Brain microvascular endothelial cell (primary cell): ENCODE results near the gene IL1RL1.
A peak's percentile ranks its signal among the peaks of the same experiment; 100 is the strongest.

ENCODE experiments used
- DNase-seq: peaks from one replicate; pipeline ENCODE4 v3.0.0-alpha.2; 2020
- H3K27ac ChIP-seq: fragments of 250-450 bp; sonication (Bioruptor Pico); 2 replicates; pipeline ENCODE4 v1.5.1; 2020; ENCODE audit warnings: mild to moderate bottlenecking, moderate library complexity
- H3K27me3 ChIP-seq: fragments of 250-450 bp; sonication (Bioruptor Pico); replicated peaks from 2 replicates; pipeline ENCODE4 v1.5.1; 2020; ENCODE audit warnings: mild to moderate bottlenecking
- H3K36me3 ChIP-seq: fragments of 250-450 bp; sonication (Bioruptor Pico); replicated peaks from 2 replicates; pipeline ENCODE4 v1.5.1; 2020; ENCODE audit warnings: mild to moderate bottlenecking
- H3K4me3 ChIP-seq: 2 replicates; pipeline ENCODE4 v1.5.1; 2011; ENCODE audit warnings: low read depth, mild to moderate bottlenecking, control low read depth, low read length, moderate library complexity
- CTCF ChIP-seq: IDR thresholded peaks from 2 replicates; pipeline ENCODE4 v1.5.1; 2011; ENCODE audit warnings: low read depth, mild to moderate bottlenecking, moderate library complexity, low read length, control low read depth, inconsistent platforms; ENCODE audit errors: missing control alignments
- in situ Hi-C: cut with HindIII; loops from 2 replicates; pipeline ENCODE4 v1.10.0; 2017; ENCODE audit warnings: low sequenced_read_pairs, low pct_ligation_motif_present

IL1RL1 gene

GRCh38 chr2:102346381-102347130 lies 35.2 kb downstream of the IL1RL1 start:
- Histone ChIP-seq H3K4me3 (no peak overlapping the region), H3K27ac (no peak overlapping the region), H3K27me3 (no peaks in the 10 kb centered on the region), H3K36me3 (no peaks in the 10 kb centered on the region)
- in situ Hi-C loops, result no loop called here
- no peak for DNase-seq
- TF ChIP-seq CTCF, result no peak

DNA sequence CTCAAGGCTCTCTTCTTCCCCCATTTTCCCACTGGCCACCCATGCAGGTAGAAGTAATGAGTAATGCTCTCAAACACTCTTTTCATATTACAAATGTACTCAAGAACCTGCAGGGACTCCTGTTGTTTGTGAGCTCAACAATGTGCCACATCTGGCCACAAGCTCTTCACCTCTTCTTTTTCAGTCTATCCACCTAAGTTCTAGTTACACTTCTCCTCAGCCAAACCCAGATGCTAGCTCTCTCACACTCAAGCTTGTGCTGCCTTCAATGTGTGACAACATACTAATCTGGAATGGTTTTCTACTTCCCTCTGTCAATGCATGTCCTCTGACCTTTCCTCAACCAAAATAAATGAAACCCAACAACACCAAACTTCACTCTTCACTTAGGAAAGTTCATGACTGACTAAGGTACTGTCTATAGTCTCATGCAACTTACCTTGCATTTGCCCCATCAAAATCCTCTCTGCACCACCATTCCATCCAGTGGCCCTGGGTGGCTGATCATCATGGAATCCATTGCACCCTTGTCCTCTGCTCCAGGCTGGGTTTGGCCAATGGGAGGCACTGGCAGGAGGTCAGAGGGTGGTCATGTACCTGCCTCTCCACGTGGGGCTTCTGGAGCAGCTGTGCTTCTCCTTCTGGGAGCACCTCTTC lies 38.9 kb downstream of the IL1RL1 start:
- in situ Hi-C loops, result loop anchor here (10.0 kb wide), 1 partner anchor 105 kb away; no protein-coding TSS in a partner anchor
- Histone ChIP-seq H3K36me3 (no peaks in the 10 kb centered on the region), H3K27me3 (no peaks in the 10 kb centered on the region), H3K4me3 (no peak overlapping the region), H3K27ac (no peak overlapping the region)
- no peak for DNase-seq
- no peak for TF ChIP-seq CTCF

DNA sequence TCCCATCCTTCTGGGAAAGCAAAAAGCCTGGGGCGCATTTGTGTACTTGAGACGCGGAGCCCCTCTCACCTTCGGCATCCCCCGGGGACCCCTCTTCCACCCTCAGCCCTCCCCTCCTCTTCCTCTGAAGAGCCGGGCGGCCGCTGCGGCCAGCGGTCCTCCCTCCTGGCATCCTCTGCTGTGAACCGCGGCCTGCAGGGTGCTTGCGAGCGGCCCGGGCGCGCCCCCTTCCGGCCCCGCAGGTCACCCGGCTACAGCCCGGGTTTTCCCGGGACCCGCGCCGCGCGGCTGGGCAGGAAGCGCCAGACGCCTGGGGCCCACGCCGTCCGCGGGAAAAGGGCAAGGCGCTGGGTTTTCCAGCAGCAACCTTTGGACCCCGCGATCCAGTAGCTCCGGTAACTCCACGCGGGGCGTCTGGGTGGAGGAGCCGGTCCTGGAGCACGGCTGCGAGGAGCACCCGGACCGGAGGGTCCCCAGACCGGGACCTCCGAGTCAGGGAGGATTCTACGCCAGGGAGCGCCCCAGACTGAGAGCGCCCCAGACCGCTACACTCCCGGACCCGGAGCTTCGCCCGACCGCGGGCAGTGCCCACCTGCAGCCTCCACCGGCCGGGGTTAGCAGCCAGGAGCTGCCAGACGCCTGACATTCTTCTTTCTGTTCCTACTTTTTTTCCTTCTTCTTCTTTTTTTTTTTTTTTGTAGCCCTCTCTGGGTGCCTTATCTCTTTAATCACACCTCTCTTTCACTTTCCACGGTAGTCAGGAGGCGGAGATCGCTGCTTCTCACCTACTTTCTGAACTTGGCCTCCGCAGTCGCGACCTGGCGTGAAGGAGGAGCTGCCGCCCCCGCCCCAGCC lies 44.4 kb downstream of the IL1RL1 start, which contains the start of gene IL18R1:
Gene IL18R1 (plus strand): TSS at position 271 of the 855 bp plus-strand sequence. CDS start 6,865 bp downstream, outside the sequence.
- Histone ChIP-seq H3K27me3 (no peaks in the 10 kb centered on the region), H3K4me3 (peak within 1 kb of the TSS; percentile 69), H3K36me3 (no peaks in the 10 kb centered on the region), H3K27ac (no peak within 1 kb of the TSS)
- peak; percentile 46 for DNase-seq
- in situ Hi-C loops, result loop anchor here (10.0 kb wide), 1 partner anchor 111 kb away; no protein-coding TSS in a partner anchor
- peak; percentile 54 for TF ChIP-seq CTCF

DNA sequence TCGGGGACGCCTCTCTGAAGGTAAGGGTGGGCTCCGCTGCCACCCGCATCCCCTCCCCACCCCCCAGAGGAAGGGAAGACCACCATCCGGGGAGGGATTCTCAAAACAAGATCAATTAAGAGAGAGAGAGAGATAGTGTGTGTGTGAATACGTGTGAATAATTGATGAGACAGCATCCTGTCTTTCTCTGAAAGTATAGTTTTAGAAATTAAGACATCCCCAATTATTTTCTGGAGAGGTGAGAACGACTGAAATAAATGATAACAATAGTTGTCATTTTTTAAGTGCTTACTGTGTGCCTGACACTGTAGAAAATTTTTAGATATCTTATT lies 45.0 kb downstream of the IL1RL1 start:
- DNase-seq, result no peak
- no peak overlapping the region for H3K27ac ChIP-seq

More for the DNA sequence above, 45.0 kb downstream of the IL1RL1 start:
- Histone ChIP-seq H3K27me3 (no peaks in the 10 kb centered on the region), H3K36me3 (no peaks in the 10 kb centered on the region), H3K4me3 (peak overlapping the region; percentile 69)
- no peak for TF ChIP-seq CTCF
- in situ Hi-C loops, result loop anchor here (10.0 kb wide), 1 partner anchor 112 kb away; no protein-coding TSS in a partner anchor
